Measurements from ENCODE around the gene PTH2R. TPM values are rescaled to one million over a fixed set of nuclear protein-coding genes. Genes with fewer than 3 reads are reported as not detected.

The PTH2R gene
- total and polyA plus RNA-seq, 2 donors (not counting 1 experiment from before 2014, with no cell fraction given), result not detected

GRCh38 chr2:208451061-208451460, 44.5 kb downstream of the PTH2R start:
- no peak for DNase-seq (ENCODE audit: low read depth in 2 of 2)
- no peak for TF ChIP-seq CTCF (conservative IDR thresholded peaks at IDR 0.05 in 1 of 2, IDR thresholded peaks at IDR 0.05 in 1 of 2; ENCODE audit: low read depth in 1 of 2, low read length in 2 of 2)
- TF ChIP-seq EZH2 (IDR thresholded peaks at IDR 0.05; ENCODE audit: low read length, missing control alignments), result no peak
- Histone ChIP-seq H2AFZ (ENCODE audit: low read length) (no peak overlapping the region), H3K4me3 (replicated peaks in 1 of 4; ENCODE audit: control extremely low read depth in 1 of 4, insufficient read depth in 1 of 4, low read depth in 3 of 4, low read length in 4 of 4) (no peak overlapping the region), H3K4me2 (ENCODE audit: extremely low read depth, insufficient read depth, low read length) (no peak overlapping the region), H3K9ac (ENCODE audit: insufficient read depth, low read length) (no peak overlapping the region), H3K79me2 (ENCODE audit: control insufficient read depth, insufficient read depth, low read length) (no peaks in the 10 kb centered on the region), H3K27ac (ENCODE audit: insufficient read depth, low read length) (no peak overlapping the region), H3K9me3 (ENCODE audit: control insufficient read depth, insufficient read depth, low read depth, low read length) (no peaks in the 10 kb centered on the region), H3K36me3 (ENCODE audit: control insufficient read depth, insufficient read depth, low read length) (no peaks in the 10 kb centered on the region), H4K20me1 (ENCODE audit: control insufficient read depth, extremely low read depth, insufficient read depth, low read length) (no peaks in the 10 kb centered on the region), H3K4me1 (ENCODE audit: control insufficient read depth, extremely low read depth, insufficient read depth, low read length) (no peaks in the 10 kb centered on the region), H3K27me3 (ENCODE audit: control insufficient read depth, insufficient read depth, low read length) (no peaks in the 10 kb centered on the region)

- H3K4me3 ChIP-seq (replicated peaks in 1 of 4; ENCODE audit: control extremely low read depth in 1 of 4, insufficient read depth in 1 of 4, low read depth in 3 of 4, low read length in 4 of 4), result no peak overlapping the region
- H2AFZ ChIP-seq (ENCODE audit: low read length), result no peak overlapping the region
- DNase-seq (ENCODE audit: low read depth in 2 of 2), result no peak
- H3K4me1 ChIP-seq (ENCODE audit: control insufficient read depth, extremely low read depth, insufficient read depth, low read length), result no peaks in the 10 kb centered on the region
- H3K79me2 ChIP-seq (ENCODE audit: control insufficient read depth, insufficient read depth, low read length), result no peaks in the 10 kb centered on the region
- TF ChIP-seq EZH2 (IDR thresholded peaks at IDR 0.05; ENCODE audit: low read length, missing control alignments) (no peak), CTCF (conservative IDR thresholded peaks at IDR 0.05 in 1 of 2, IDR thresholded peaks at IDR 0.05 in 1 of 2; ENCODE audit: low read depth in 1 of 2, low read length in 2 of 2) (no peak)
- H3K4me2 ChIP-seq (ENCODE audit: extremely low read depth, insufficient read depth, low read length), result no peak overlapping the region
- H3K27me3 ChIP-seq (ENCODE audit: control insufficient read depth, insufficient read depth, low read length), result no peaks in the 10 kb centered on the region
- no peaks in the 10 kb centered on the region for H3K36me3 ChIP-seq (ENCODE audit: control insufficient read depth, insufficient read depth, low read length)
- H4K20me1 ChIP-seq (ENCODE audit: control insufficient read depth, extremely low read depth, insufficient read depth, low read length), result no peaks in the 10 kb centered on the region
- no peaks in the 10 kb centered on the region for H3K9me3 ChIP-seq (ENCODE audit: control insufficient read depth, insufficient read depth, low read depth, low read length)
- no peak overlapping the region for H3K9ac ChIP-seq (ENCODE audit: insufficient read depth, low read length)
- H3K27ac ChIP-seq (ENCODE audit: insufficient read depth, low read length), result no peak overlapping the region
Measured at GRCh38 chr2:208454861-208455260, 48.3 kb downstream of the PTH2R start.

GRCh38 chr2:208463721-208464120, 57.1 kb downstream of the PTH2R start:
- TF ChIP-seq EZH2 (IDR thresholded peaks at IDR 0.05; ENCODE audit: low read length, missing control alignments), result no peak
- no peak for TF ChIP-seq CTCF (conservative IDR thresholded peaks at IDR 0.05 in 1 of 2, IDR thresholded peaks at IDR 0.05 in 1 of 2; ENCODE audit: low read depth in 1 of 2, low read length in 2 of 2)
- Histone ChIP-seq H4K20me1 (ENCODE audit: control insufficient read depth, extremely low read depth, insufficient read depth, low read length) (no peaks in the 10 kb centered on the region), H3K9ac (ENCODE audit: insufficient read depth, low read length) (no peak overlapping the region), H3K9me3 (ENCODE audit: control insufficient read depth, insufficient read depth, low read depth, low read length) (no peaks in the 10 kb centered on the region), H3K27me3 (ENCODE audit: control insufficient read depth, insufficient read depth, low read length) (no peaks in the 10 kb centered on the region), H3K36me3 (ENCODE audit: control insufficient read depth, insufficient read depth, low read length) (no peaks in the 10 kb centered on the region), H3K27ac (ENCODE audit: insufficient read depth, low read length) (no peak overlapping the region), H2AFZ (ENCODE audit: low read length) (no peak overlapping the region), H3K4me2 (ENCODE audit: extremely low read depth, insufficient read depth, low read length) (no peak overlapping the region), H3K4me1 (ENCODE audit: control insufficient read depth, extremely low read depth, insufficient read depth, low read length) (no peaks in the 10 kb centered on the region), H3K4me3 (replicated peaks in 1 of 4; ENCODE audit: control extremely low read depth in 1 of 4, insufficient read depth in 1 of 4, low read depth in 3 of 4, low read length in 4 of 4) (no peak overlapping the region), H3K79me2 (ENCODE audit: control insufficient read depth, insufficient read depth, low read length) (no peaks in the 10 kb centered on the region)
- no peak for DNase-seq (ENCODE audit: low read depth in 2 of 2)
